HG03045 (cell line): ENCODE results near the gene NFASC.

ENCODE experiments used
- ATAC-seq: cut with Tn5 transposase; IDR thresholded peaks from one replicate; pipeline ENCODE4 v1.9.1; 2021; ENCODE audit warnings: mild to moderate bottlenecking, moderate library complexity; ENCODE audit not compliant: unreplicated experiment

The NFASC gene

DNA sequence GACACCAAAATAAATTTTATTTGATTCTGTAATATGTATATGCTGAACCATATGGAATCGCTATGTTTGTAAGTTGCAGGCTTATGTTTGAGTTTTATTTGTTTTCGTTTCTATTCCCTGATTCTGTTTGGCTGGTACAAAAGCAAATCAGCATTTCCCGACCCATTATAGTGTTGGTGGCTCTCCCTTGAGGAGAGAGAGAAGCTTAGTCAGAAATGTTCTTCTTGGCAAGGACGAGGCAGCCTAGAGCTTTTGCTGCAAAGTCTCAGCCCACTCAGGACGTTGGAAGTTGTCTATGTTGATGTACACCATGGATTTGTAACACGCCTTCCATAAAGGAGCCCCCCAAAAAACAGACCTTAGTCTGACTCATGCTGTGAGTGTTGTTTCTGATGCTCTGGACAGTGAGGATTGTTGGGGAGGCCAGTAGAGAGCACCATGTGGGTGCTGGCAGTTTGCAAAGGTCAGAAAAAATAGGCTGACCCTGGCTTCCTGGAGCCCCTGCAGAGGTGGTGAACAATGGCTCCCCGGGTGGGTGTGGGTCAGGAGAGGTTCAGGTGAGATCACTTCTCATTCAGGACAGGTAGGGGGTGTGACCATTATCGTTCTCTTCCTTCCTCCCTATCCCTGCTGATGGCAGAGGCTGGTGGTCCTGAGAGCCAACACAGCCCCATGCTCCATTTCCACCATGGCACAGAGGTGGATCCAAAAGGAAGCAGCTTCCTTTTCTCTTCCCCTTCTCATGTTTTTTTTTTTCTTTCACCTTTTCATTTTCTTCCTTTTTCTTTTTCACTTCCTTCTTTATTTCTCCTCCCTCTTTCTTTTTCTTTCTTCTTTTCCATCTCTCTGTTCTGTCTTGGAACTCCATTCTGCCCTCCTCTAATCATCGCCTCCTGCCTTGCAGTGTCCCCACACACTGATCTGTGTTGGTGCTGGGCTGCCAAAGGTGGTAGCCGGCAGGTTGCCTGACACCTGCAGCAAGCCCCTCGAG, 88.0 kb downstream of the NFASC start:
- ATAC-seq = no peak

DNA sequence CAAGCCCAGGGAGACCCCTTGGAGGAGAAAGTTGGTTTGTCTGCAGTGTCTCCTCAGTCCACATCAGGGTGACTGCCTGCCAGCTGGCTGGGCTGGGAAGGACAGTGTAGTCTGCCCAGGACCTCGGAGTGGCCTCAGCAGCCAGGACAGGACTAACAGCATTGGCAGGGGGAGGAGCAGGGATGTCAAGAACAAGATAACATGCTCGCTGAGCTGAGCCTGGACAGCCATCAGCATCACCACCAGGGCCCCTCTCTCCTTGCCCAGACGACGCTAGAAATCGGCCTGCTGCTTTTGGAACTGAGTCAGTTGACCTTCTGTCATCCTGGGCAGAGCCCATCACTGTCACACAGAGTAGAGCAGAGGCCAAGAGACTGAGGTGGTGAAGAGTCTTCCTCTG, 88.7 kb downstream of the NFASC start:
- no peak for ATAC-seq

DNA sequence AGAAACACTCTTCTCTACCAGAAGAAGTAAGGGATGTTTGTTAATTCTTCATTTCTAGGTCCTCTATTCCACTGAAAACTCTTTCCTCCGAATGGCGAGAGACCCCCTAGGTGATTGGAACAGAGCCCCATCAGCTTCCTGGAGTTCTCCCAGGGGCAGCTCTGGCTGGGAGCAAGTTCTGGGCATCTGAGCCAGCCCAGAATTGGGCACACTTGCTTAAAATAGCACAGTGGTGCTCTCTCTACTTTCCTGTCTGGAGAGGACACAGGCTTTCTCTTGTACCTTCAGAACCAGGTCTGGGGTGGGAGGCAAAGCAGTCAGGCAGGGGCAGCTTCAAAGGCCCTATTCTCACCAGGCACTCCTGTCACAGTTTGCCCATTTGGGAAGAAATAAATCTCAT, 89.2 kb downstream of the NFASC start:
- ATAC-seq = no peak

DNA sequence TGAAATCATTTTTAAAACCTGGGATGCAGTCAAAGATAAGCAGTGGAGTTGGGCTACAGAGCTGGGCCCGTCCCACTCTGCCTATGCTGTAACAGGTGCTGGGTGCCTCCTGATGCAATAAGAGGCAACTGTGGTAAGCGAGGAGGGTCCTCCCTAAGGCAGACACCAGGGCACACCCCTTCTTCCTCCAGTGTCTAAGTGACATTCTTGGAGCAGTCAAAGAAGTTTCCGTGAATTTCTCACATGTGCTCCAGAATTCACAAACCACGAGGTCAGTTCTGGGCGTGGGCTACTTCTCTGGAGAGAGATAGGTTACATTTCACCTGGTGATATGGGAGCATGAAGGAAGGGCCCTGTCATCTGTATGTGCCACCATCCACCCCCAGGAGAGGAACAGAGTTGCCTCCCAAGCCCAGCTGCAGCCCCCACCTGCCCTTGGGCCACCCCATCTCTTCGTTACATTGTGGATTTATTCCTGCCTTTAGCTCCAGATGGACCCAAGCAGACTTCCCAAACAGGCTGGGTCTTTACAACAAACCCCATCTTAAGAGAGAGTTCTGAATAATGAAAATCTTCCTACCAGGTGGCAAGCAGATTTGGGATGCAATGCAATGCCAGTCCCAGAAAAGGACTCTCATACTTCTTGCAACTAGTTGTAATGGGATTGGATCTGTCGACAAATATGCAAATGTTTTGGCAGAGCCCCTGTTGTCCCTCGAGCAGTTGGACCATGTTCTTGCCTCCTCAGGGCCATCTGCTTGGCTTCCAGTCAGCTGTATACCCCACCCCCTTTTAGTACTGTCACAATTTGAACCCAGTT, 89.9 kb downstream of the NFASC start:
- no peak for ATAC-seq

DNA sequence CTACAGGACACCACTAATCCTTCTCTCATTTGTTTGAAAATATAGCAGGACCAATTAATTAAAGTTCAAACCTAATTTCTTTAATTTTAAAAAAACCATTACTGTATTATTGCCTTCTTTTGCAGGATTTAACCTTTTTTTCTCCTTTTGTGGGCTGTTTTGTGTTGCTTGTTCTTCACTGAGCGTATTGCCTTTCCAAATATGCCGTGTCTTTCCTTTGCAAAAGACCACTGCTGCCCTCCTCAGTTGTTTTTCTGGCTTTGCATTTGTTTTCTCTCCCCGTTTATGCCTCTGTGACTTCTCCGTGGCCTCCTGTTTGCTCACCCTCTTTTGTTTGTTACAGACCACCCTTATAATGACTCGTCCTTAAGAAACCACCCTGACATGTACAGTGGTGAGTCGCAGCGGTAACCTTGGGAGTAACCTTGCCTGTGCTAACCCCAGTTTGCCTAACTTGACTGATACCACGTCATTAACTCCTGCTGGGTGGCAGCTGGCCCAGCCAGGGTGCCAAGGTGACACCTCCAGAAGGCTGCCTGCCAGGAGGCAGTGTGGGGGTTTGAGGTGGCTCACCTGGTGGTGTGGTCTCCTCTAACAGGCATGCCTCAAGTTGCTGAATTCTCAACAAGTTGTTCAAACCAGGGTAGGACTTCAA, 91.2 kb downstream of the NFASC start:
- ATAC-seq = no peak

DNA sequence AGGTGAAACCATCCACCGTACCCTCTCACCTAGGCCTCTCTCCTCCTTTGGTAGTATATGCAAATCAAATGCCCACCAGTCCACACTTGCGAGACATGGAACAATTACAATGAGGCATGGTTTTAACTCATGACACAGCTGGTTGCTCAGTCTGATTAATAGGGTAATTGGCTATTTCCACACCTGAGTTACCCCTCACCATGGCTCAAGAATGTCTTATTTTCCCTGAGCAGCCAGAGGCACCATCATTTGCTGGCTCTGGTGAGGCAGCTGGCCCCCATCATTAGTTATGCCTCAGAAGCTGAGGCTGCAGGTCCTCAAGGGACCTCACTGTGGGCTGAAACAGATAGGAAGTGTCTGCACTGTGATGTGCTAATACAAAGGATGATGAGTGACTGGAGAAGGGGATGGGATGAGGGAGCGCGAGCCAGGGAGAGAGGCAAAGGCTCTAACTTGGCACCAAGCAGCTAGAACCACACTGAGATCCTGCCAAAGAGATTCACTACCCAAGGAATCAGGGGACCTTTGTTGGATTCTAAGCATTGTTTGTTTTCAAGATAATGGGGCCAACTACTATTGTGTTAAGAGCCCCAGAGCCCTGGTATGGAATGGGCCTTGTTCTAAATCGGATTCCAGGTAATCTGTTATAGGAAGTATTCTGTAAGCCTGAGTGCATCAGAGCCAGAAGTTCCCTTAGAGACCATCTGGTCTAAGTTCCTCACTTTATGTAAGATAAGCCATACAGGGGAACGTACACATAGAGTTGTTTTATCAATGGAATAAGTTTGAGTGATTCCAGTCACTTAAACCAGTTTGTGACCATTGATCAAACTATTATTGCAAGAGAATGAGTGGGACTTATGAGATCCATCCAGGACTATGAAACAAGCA, 92.3 kb downstream of the NFASC start:
- ATAC-seq = no peak

DNA sequence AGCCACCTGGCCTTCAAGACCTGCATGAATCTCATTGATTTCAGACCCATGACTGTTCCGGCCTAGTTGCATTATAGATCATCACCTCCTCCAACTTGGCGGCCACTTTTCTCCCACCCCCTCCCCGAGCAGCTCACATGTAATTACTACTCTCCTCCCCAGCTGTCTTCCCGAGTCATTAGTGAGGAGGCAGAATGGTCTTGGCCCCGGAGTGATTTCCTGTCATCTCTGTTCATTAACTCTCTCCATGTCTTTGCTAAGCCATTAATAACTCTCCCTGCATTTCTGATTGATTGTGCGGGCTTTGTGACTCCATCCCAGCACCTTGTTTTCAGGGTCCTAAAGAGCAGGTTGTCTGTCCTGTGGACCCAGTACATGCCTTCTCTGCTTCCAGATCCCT, 96.8 kb downstream of the NFASC start:
- ATAC-seq = no peak

DNA sequence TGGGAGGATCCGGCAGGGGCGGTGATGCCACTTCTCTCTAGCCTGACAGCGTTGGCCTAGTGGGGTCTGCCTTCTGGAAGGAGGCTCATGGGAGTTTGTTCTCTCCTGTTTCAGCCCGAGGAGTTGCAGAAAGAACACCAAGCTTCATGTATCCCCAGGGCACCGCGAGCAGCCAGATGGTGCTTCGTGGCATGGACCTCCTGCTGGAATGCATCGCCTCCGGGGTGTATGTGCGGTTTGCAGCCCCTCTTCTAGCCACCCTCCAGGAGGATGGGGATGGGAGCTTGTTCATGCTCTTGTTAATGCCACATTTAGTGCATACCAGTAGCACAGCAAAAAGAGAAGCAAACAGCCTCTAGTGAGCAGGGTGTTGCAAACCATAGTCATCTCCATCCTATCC, 97.5 kb downstream of the NFASC start:
- no peak for ATAC-seq

DNA sequence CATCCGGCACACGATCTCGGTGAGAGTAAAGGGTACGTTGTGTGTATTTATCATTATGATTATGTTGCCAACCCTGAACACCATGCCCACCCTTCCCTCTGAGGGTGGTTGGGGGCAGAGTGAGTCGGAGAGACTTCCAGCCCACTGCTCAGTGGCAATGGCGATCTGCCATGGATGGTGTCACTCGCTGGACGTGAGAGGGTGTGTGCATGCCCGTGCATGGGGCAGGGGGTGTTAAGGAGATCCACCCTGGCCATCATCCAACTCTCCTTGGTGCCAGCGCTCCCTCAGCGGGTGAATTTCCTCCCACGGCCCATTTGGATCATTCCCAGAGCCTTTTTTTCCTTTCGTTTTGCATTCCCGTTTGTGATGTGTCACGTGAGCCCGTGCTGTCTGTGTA, 98.3 kb downstream of the NFASC start:
- ATAC-seq = no peak

DNA sequence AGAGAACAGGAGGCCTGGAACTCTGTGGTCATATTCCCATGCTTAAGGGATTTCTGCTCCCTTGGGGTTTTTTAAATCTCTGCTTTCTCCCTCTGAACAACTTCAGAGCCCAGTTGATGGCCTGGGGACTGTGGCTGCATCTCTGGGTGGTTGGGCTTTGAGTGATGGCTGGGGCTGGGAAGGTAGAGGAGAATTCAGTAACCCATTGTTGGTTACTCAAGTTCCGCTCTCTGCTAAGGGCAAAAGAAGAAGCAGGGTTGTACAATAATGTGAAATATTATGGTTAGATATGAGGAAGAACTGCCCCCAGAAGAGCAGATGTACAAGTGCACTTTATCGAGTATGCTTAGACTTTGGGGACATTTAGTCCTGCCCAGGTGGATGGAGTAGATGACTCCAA, 100.3 kb downstream of the NFASC start:
- ATAC-seq = no peak

DNA sequence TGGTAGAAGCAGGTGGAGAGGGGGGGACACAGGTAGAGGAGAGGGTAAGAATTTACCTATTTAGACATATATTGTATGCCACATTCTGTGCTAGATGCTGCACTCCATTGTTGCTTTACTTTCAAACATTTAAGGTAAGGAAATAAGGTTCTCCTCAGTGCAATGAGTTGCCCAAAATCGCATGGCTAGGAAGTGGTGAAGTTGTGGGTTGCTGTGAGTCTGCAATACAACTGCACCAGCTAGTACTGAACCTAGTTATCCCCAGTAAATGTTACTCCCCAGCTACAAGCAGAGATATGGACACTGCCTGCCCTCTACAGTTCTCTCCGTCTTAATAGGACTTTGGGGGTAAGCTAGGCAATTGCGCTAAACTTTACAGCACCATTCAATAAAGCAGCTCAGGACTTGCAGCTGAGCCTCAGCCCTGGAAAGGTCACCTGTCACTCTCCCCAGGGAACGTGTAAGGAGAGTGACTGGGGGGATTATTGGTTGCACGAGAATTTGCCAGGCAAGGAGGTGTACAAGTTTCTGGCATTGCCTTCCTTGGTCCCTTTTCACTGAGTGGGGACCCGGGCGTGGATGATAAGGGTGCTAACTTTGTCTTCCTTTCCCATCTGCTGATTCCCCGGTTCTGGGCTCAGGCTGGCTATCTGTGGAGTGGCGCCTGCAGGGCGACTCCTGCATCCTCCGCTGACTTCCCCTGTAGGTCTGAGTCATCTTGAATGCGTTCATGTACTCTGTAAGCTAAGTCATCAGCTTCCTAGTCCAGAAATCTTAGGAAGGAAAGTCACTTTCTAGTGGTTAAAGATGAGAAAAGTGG, 101.1 kb downstream of the NFASC start:
- ATAC-seq = no peak

DNA sequence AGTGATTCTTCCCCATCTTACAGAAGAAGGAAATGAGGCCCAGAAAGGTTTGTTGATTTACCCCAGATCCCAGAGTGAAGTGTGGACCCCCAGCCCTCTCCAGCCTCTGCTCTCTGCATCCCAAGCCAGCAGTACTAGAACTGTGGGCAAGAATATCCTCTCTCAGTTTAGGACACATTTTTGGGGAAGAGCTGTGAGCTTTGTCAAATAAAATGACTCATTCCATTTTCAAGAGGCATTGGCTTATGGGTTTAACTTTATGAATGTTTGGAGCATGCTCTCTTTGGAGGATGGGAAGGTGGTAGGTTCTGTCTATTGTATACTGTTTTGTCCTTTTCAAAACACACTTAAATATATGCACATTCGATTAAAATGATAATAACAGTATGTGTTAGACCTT, 101.8 kb downstream of the NFASC start:
- no peak for ATAC-seq

DNA sequence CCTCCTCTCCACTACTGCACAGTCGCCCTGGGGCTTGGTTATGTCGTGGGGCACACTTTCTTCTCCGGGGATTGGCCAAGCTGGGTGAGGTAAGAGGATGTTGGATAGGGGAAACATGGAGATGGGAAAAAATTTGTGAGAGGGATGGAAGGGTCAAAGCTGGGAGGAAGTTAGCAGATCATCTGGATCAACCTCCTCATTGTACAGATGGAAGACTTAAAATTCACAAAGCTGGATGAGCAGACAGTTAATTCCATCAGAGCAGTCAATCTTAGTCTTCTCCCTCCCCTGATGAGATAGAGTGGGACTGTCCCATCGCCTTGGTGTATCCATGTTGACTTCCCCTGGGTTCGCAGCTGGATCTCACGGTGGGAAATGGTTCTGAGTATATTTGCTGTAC, 102.8 kb downstream of the NFASC start:
- ATAC-seq = no peak

DNA sequence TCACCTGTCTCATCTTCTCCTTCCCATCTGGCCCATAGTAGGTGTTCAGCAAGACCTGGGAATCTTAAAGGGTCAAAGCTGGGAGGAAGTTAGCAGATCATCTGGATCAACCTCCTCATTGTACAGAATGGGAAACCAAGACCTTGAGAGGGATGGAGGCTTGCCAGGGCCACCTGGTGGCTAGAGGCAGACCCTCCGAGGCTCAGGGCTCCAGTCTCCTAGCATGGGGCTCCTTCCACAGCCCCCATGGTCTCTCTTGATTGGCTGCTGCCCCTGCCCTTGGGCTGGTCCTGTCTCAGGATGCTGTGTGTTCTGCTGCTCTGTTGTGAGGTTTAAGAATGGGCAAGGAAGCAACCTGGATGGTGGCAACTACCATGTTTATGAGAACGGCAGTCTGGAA, 103.7 kb downstream of the NFASC start:
- ATAC-seq = no peak

DNA sequence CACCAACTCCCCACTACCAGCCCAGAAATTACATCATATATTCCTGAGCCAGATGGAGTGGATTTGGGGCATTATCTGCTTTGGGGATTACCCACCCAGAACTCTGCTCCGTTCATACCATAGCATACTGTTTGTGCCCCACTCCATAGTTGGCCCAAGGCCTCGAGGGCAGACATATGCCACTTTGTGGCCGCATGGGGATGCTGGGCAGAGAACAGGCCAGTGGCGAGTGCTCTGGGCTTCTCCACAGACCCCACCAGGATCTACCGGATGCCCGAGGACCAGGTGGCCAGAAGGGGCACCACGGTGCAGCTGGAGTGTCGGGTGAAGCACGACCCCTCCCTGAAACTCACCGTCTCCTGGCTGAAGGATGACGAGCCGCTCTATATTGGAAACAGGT, 104.4 kb downstream of the NFASC start:
- no peak for ATAC-seq

DNA sequence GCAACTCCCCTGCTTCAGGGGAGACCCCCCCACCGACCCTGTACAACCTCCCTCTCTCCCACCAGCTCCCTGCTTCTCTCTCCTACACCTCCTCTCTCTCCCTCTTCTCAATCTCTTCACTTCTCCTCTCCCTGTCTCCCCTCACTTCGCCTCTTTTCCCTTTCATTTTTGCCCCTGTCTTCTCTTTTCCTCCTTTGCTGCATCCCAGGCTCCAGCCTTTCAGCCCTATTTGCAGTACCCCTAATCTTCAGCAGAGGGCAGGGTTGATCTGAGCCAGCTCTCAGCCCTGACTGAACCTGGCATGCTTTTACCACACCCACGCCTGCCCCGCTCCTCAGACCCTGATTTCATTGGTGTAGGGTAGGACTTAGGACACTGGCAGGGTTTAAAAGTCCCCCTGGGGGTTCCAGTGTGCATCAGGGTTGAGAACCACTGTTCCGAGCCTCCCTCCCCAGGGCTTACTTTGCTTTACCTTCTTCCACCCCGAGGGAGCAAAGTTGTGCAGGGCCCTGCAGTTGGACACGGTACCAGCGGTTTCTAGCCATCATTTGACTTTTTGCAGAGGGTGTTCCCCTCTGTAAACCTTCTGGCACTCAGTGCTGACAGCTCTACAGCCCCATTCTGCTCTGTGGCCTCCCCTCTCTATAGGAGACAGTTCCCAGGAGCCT, 105.0 kb downstream of the NFASC start:
- no peak for ATAC-seq

DNA sequence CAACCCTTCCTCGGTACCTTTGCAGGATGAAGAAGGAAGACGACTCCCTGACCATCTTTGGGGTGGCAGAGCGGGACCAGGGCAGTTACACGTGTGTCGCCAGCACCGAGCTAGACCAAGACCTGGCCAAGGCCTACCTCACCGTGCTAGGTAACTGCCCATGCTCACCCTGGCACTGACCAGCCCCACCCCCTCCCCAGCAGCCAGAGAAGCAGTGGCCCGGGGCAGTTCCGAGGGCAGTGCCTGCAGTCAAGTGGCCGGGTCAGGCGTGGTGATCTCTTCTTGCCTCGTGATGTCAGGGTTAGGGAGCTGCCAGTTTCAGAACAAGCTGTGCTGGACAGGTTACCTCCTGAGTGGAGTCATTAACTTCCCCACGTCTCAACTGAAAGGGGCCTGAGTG, 106.0 kb downstream of the NFASC start:
- no peak for ATAC-seq

DNA sequence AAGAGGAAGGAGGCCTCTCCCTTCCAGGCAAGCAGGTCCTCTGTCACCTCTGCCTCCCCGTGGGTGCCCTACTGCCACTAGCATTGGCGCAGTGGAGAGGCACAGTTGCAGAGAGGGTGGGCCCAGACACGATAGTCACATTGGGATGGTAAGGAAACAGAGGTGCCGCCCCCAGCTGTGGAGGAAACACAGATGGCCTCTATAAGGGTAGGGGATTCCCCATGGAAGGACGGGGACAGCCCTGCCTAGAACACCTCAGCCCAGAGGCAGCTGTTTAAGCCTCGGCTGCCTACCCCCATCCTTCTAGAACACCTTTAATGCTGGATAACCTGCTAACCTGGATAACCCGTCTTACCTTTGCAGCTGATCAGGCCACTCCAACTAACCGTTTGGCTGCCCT, 106.7 kb downstream of the NFASC start:
- ATAC-seq = no peak

DNA sequence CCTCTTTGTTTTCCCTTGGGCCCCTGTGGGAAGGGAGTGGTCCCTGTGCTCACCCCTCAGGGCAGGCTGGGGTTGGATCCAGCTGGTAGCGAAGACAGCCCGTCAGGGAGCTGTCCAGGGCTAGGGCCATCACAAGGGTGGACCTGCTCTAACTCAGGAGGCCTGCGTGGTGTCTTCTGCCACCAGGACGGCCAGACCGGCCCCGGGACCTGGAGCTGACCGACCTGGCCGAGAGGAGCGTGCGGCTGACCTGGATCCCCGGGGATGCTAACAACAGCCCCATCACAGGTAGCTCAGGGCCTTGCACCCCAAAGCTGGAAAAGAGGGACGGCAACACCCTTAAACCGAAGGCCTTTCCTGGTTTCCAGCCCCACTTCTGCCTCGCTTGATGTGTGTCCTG, 108.1 kb downstream of the NFASC start:
- ATAC-seq = no peak
